ENCODE results near the gene PPIL4.

- TF ChIP-seq CTCF (IDR thresholded peaks at IDR 0.05) (no peak), EZH2 (IDR thresholded peaks at IDR 0.05; ENCODE audit: borderline replicate concordance, insufficient read depth, low read depth, low read length, poor library complexity, severe bottlenecking) (no peak)
Measured at GRCh38 chr6:149559389-149559788, 13.5 kb upstream of the PPIL4 start.

All from B cell (primary cell).